ENCODE results near the gene GKN1.

DNA sequence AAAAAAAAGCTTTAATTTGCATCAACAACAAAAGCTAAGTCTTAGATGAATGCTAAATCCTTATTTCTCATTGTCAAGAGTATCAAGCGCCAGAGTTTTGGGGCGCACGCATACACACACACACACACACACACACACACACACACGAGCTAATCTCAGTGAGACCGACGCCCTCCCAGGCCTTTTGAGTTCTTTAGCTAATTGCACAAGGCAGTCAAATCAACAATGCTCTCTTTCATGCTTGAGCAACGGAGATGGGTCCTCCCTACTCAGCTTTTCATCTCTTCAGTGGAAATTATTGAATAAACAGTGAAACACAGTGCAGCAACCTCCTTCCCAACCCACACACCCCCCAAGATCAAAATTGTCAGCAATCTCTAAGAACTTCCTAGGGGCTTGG lies 19.2 kb downstream of the GKN1 start:
- TF ChIP-seq ZNF561 (tag by site-specific recombination; IDR thresholded peaks at IDR 0.05; ENCODE audit: borderline replicate concordance) (no peak), ZNF274 (IDR thresholded peaks at IDR 0.05; ENCODE audit: low read length) (no peak), ZNF274 (tag by site-specific recombination; IDR thresholded peaks at IDR 0.05; ENCODE audit: borderline replicate concordance) (no peak), CTCF (tag by site-specific recombination; IDR thresholded peaks at IDR 0.05) (no peak), ZNF146 (tag by site-specific recombination; IDR thresholded peaks at IDR 0.05) (no peak), MZF1 (tag by site-specific recombination; IDR thresholded peaks at IDR 0.05; ENCODE audit: borderline replicate concordance) (no peak), ZNF530 (tag by site-specific recombination; IDR thresholded peaks at IDR 0.05; ENCODE audit: low read depth) (no peak)
- TF ChIP-seq, protein P1, sequence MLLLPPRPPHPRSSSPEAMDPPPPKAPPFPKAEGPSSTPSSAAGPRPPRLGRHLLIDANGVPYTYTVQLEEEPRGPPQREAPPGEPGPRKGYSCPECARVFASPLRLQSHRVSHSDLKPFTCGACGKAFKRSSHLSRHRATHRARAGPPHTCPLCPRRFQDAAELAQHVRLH (tag by site-specific recombination; IDR thresholded peaks at IDR 0.05), result no peak

All from HEK293 (cell line).